ENCODE data around the gene OSBPL6.

Gene OSBPL6

GRCh38 chr2:178264211-178264610, 69.9 kb downstream of the OSBPL6 start:
- DNase-seq (ENCODE audit: low read depth), result no peak
- no peak overlapping the region for H3K4me3 ChIP-seq (ENCODE audit: low read depth, low read length)
- TF ChIP-seq POLR2A (IDR thresholded peaks at IDR 0.05; ENCODE audit: extremely low read depth, insufficient read length), result no peak
- TF ChIP-seq CTCF (IDR thresholded peaks at IDR 0.05; ENCODE audit: low read depth, low read length), result no peak
- no peak for TF ChIP-seq MAX (IDR thresholded peaks at IDR 0.05; ENCODE audit: low read depth, low read length)
- TF ChIP-seq MYC (IDR thresholded peaks at IDR 0.05; ENCODE audit: low read depth, low read length), result no peak

GRCh38 chr2:178265851-178266250, 71.5 kb downstream of the OSBPL6 start:
- no peak for DNase-seq (ENCODE audit: low read depth)
- H3K4me3 ChIP-seq (ENCODE audit: low read depth, low read length), result no peak overlapping the region
- no peak for TF ChIP-seq MAX (IDR thresholded peaks at IDR 0.05; ENCODE audit: low read depth, low read length)
- TF ChIP-seq MYC (IDR thresholded peaks at IDR 0.05; ENCODE audit: low read depth, low read length), result no peak
- no peak for TF ChIP-seq CTCF (IDR thresholded peaks at IDR 0.05; ENCODE audit: low read depth, low read length)
- no peak for TF ChIP-seq POLR2A (IDR thresholded peaks at IDR 0.05; ENCODE audit: extremely low read depth, insufficient read length)

GRCh38 chr2:178266445-178266844, 72.1 kb downstream of the OSBPL6 start:
- TF ChIP-seq MAX (IDR thresholded peaks at IDR 0.05; ENCODE audit: low read depth, low read length) (no peak), CTCF (IDR thresholded peaks at IDR 0.05; ENCODE audit: low read depth, low read length) (no peak), MYC (IDR thresholded peaks at IDR 0.05; ENCODE audit: low read depth, low read length) (no peak), POLR2A (IDR thresholded peaks at IDR 0.05; ENCODE audit: extremely low read depth, insufficient read length) (no peak)
- no peak for DNase-seq (ENCODE audit: low read depth)
- no peak overlapping the region for H3K4me3 ChIP-seq (ENCODE audit: low read depth, low read length)

GRCh38 chr2:178267660-178268059, 73.3 kb downstream of the OSBPL6 start:
- TF ChIP-seq CTCF (IDR thresholded peaks at IDR 0.05; ENCODE audit: low read depth, low read length) (no peak), POLR2A (IDR thresholded peaks at IDR 0.05; ENCODE audit: extremely low read depth, insufficient read length) (no peak), MAX (IDR thresholded peaks at IDR 0.05; ENCODE audit: low read depth, low read length) (no peak), MYC (IDR thresholded peaks at IDR 0.05; ENCODE audit: low read depth, low read length) (no peak)
- H3K4me3 ChIP-seq (ENCODE audit: low read depth, low read length), result no peak overlapping the region
- DNase-seq (ENCODE audit: low read depth), result no peak

- DNase-seq (ENCODE audit: low read depth), result no peak
- TF ChIP-seq MAX (IDR thresholded peaks at IDR 0.05; ENCODE audit: low read depth, low read length) (no peak), MYC (IDR thresholded peaks at IDR 0.05; ENCODE audit: low read depth, low read length) (no peak), CTCF (IDR thresholded peaks at IDR 0.05; ENCODE audit: low read depth, low read length) (no peak), POLR2A (IDR thresholded peaks at IDR 0.05; ENCODE audit: extremely low read depth, insufficient read length) (no peak)
Observed at GRCh38 chr2:178268435-178268834, 74.1 kb downstream of the OSBPL6 start.

More at GRCh38 chr2:178268435-178268834, 74.1 kb downstream of the OSBPL6 start:
- H3K4me3 ChIP-seq (ENCODE audit: low read depth, low read length), result no peak overlapping the region

Measured in NB4 (cell line).